Brain microvascular endothelial cell (primary cell): Measurements from ENCODE around the gene C1QL4.

ENCODE experiments used
- DNase-seq: peaks from one replicate; pipeline ENCODE4 v3.0.0-alpha.2; 2020
- H3K27ac ChIP-seq: fragments of 250-450 bp; sonication (Bioruptor Pico); 2 replicates; pipeline ENCODE4 v1.5.1; 2020; ENCODE audit warnings: mild to moderate bottlenecking, moderate library complexity
- H3K27me3 ChIP-seq: fragments of 250-450 bp; sonication (Bioruptor Pico); replicated peaks from 2 replicates; pipeline ENCODE4 v1.5.1; 2020; ENCODE audit warnings: mild to moderate bottlenecking
- H3K36me3 ChIP-seq: fragments of 250-450 bp; sonication (Bioruptor Pico); replicated peaks from 2 replicates; pipeline ENCODE4 v1.5.1; 2020; ENCODE audit warnings: mild to moderate bottlenecking
- H3K4me3 ChIP-seq: 2 replicates; pipeline ENCODE4 v1.5.1; 2011; ENCODE audit warnings: low read depth, mild to moderate bottlenecking, control low read depth, low read length, moderate library complexity
- CTCF ChIP-seq: IDR thresholded peaks from 2 replicates; pipeline ENCODE4 v1.5.1; 2011; ENCODE audit warnings: low read depth, mild to moderate bottlenecking, moderate library complexity, low read length, control low read depth, inconsistent platforms; ENCODE audit errors: missing control alignments
- in situ Hi-C: cut with HindIII; loops from 2 replicates; pipeline ENCODE4 v1.10.0; 2017; ENCODE audit warnings: low sequenced_read_pairs, low pct_ligation_motif_present

Gene C1QL4

GRCh38 chr12:49368240-49368600 is 31.2 kb upstream of the C1QL4 start:
- TF ChIP-seq CTCF, result no peak
- in situ Hi-C loops, result loop anchor here (25.0 kb wide), 1 partner anchor 144 kb away; no protein-coding TSS in a partner anchor
- H3K4me3 ChIP-seq, result peak overlapping the region; percentile 78
- peak overlapping the region; percentile 94 for H3K27ac ChIP-seq
- peaks cover 2% of the 10 kb centered on the region for H3K36me3 ChIP-seq
- DNase-seq, result no peak
- no peaks in the 10 kb centered on the region for H3K27me3 ChIP-seq

- Histone ChIP-seq H3K4me3 (peak within 1 kb of the TSS; percentile 78), H3K27ac (peak within 1 kb of the TSS; percentile 94), H3K36me3 (peaks cover 2% of the 10 kb centered on the region), H3K27me3 (no peaks in the 10 kb centered on the region)
- peak; percentile 96 for DNase-seq
- TF ChIP-seq CTCF, result no peak
- in situ Hi-C loops, result loop anchor here (25.0 kb wide), 1 partner anchor 145 kb away; no protein-coding TSS in a partner anchor
Observed at GRCh38 chr12:49367381-49368239, 30.6 kb upstream of the C1QL4 start, which contains the start of gene SPATS2. TSS of gene SPATS2 (plus strand) at chr12:49367462. CDS start at chr12:49461013, 93,551 bp downstream.

GRCh38 chr12:49366652-49367380 is 29.8 kb upstream of the C1QL4 start:
- DNase-seq, result peak; percentile 76
- Histone ChIP-seq H3K4me3 (peak overlapping the region; percentile 78), H3K27me3 (no peaks in the 10 kb centered on the region), H3K36me3 (no peaks in the 10 kb centered on the region), H3K27ac (peak overlapping the region; percentile 94)
- peak; percentile 48 for TF ChIP-seq CTCF
- in situ Hi-C loops, result loop anchor here (25.0 kb wide), 1 partner anchor 145 kb away; no protein-coding TSS in a partner anchor

GRCh38 chr12:49366096-49366651 is 29.2 kb upstream of the C1QL4 start:
- no peaks in the 10 kb centered on the region for H3K36me3 ChIP-seq
- no peak for DNase-seq
- in situ Hi-C loops, result loop anchor here (25.0 kb wide), 1 partner anchor 146 kb away; no protein-coding TSS in a partner anchor

GRCh38 chr12:49365542-49365941 is 28.6 kb upstream of the C1QL4 start:
- no peak for TF ChIP-seq CTCF
- Histone ChIP-seq H3K27me3 (no peaks in the 10 kb centered on the region), H3K4me3 (no peak overlapping the region), H3K36me3 (no peaks in the 10 kb centered on the region), H3K27ac (peak overlapping the region; percentile 94)
- peak; percentile 82 for DNase-seq
- in situ Hi-C loops, result loop anchor here (25.0 kb wide), 1 partner anchor 147 kb away; no protein-coding TSS in a partner anchor

More at GRCh38 chr12:49366096-49366651, 29.2 kb upstream of the C1QL4 start:
- peak overlapping the region; percentile 94 for H3K27ac ChIP-seq
- no peaks in the 10 kb centered on the region for H3K27me3 ChIP-seq
- no peak for TF ChIP-seq CTCF
- H3K4me3 ChIP-seq, result peak overlapping the region; percentile 78
